ENCODE measurements around the gene PLPPR2. TPM values are rescaled to one million over a fixed set of nuclear protein-coding genes. Genes with fewer than 3 reads are reported as not detected.

PLPPR2 gene
- total RNA-seq, 1 donor from 2014 or later, result 15.9 TPM

DNA sequence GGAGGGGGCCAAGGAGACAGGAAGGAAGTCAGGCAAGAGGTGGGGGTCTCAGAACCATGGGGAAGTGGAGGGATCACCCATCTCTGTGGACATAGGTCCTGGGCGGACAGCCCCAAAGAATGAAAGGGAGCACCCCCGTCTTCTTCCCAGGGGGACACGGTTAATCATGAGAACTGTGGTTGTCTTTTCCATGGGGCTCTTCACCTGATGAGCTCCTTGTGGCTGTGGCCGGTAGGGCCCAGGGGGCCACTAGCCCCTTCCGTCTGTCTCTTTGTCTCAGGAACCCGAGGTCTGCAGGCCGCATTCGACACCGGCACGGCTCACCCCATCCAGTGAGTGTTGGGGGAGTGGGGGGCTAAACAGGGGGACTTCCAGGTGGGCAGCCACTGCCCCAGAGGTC is 8.6 kb downstream of the PLPPR2 start:
- H3K9me3 Mint-ChIP-seq, result no peaks in the 10 kb centered on the region
- no peaks in the 10 kb centered on the region for H3K36me3 Mint-ChIP-seq
- no peak for DNase-seq (ENCODE audit: extremely low spot score, unreplicated experiment)
- H3K4me1 Mint-ChIP-seq (ENCODE audit: unreplicated experiment), result peaks cover 4% of the 10 kb centered on the region
- TF ChIP-seq, protein P1, sequence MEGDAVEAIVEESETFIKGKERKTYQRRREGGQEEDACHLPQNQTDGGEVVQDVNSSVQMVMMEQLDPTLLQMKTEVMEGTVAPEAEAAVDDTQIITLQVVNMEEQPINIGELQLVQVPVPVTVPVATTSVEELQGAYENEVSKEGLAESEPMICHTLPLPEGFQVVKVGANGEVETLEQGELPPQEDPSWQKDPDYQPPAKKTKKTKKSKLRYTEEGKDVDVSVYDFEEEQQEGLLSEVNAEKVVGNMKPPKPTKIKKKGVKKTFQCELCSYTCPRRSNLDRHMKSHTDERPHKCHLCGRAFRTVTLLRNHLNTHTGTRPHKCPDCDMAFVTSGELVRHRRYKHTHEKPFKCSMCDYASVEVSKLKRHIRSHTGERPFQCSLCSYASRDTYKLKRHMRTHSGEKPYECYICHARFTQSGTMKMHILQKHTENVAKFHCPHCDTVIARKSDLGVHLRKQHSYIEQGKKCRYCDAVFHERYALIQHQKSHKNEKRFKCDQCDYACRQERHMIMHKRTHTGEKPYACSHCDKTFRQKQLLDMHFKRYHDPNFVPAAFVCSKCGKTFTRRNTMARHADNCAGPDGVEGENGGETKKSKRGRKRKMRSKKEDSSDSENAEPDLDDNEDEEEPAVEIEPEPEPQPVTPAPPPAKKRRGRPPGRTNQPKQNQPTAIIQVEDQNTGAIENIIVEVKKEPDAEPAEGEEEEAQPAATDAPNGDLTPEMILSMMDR (conservative IDR thresholded peaks at IDR 0.05), result no peak
- peaks cover 21% of the 10 kb centered on the region for H3K27me3 Mint-ChIP-seq
- no peak overlapping the region for H3K27ac Mint-ChIP-seq
- no peak overlapping the region for H3K4me3 Mint-ChIP-seq

DNA sequence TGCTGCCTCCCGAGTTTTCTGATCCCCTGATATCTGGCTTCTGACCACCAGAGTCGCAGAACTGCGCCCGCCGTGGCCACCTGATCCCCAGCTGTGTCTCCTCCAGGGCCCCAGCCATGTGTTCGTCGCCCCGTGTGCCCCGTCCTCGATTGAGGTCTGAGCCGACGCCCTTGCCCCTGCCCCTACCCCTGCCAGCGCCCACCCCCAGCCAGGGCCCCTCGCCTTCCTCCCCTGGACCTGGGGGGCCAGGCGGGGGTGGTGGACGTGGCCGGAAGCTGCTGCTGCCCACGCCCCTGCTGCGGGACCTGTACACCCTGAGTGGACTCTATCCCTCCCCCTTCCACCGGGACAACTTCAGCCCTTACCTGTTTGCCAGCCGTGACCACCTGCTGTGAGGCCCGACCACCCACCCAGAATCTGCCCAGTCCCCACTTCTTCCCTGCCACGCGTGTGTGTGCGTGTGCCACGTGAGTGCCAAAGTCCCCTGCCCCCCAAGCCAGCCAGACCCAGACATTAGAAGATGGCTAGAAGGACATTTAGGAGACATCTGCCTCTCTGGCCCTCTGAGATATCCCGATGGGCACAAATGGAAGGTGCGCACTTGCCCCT is 9.2 kb downstream of the PLPPR2 start:
- no peak for DNase-seq (ENCODE audit: extremely low spot score, unreplicated experiment)
- peaks cover 4% of the 10 kb centered on the region for H3K4me1 Mint-ChIP-seq (ENCODE audit: unreplicated experiment)
- H3K27me3 Mint-ChIP-seq, result peaks cover 16% of the 10 kb centered on the region
- no peaks in the 10 kb centered on the region for H3K36me3 Mint-ChIP-seq
- H3K4me3 Mint-ChIP-seq, result no peak overlapping the region
- no peaks in the 10 kb centered on the region for H3K9me3 Mint-ChIP-seq
- TF ChIP-seq, protein P1 (conservative IDR thresholded peaks at IDR 0.05), result no peak
- no peak overlapping the region for H3K27ac Mint-ChIP-seq

DNA sequence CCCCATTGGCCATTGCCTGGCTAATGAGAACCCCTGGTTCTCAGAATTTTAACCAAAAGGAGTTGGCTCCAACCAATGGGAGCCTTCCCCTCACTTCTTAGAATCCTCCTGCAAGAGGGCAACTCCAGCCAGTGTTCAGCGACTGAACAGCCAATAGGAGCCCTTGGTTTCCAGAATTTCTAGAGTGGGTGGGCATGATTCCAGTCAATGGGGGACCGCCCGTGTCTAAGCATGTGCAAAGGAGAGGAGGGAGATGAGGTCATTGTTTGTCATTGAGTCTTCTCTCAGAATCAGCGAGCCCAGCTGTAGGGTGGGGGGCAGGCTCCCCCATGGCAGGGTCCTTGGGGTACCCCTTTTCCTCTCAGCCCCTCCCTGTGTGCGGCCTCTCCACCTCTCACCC is 9.7 kb downstream of the PLPPR2 start:
- Mint-ChIP-seq H3K4me1 (ENCODE audit: unreplicated experiment) (peaks cover 4% of the 10 kb centered on the region), H3K4me3 (no peak overlapping the region), H3K9me3 (no peaks in the 10 kb centered on the region), H3K27ac (no peak overlapping the region), H3K36me3 (no peaks in the 10 kb centered on the region), H3K27me3 (peaks cover 12% of the 10 kb centered on the region)
- DNase-seq (ENCODE audit: extremely low spot score, unreplicated experiment), result no peak
- TF ChIP-seq, protein P1 (conservative IDR thresholded peaks at IDR 0.05), result no peak

DNA sequence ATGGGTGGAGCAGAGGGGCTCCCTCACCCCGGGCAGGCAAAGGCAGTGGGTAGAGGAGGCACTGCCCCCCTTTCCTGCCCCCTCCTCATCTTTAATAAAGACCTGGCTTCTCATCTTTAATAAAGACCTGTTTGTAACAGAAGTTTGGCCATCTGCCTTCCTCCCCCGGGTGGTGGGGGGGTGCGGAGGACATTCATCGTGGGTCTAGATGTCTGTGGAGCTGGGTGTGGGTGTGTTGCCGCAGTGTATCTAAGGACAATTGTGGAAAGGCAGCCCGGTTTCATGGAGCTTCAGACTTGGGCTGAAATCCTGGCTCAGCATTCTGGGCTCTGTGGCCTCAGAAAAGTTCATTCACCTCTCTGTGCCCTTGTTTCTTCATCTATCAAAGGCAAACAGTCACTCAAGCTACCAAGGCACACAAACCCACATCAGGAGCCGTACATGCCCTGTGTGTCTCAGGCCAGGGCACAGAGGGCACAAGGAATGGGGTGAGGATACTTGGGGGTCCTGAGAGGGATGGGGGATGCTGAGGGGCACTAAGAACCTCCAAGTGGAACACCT is 10.4 kb downstream of the PLPPR2 start:
- TF ChIP-seq, protein P1 (conservative IDR thresholded peaks at IDR 0.05), result no peak
- no peak for DNase-seq (ENCODE audit: extremely low spot score, unreplicated experiment)
- Mint-ChIP-seq H3K27me3 (peaks cover 7% of the 10 kb centered on the region), H3K36me3 (no peaks in the 10 kb centered on the region), H3K4me1 (ENCODE audit: unreplicated experiment) (peaks cover 4% of the 10 kb centered on the region), H3K4me3 (no peak overlapping the region), H3K9me3 (no peaks in the 10 kb centered on the region), H3K27ac (no peak overlapping the region)

DNA sequence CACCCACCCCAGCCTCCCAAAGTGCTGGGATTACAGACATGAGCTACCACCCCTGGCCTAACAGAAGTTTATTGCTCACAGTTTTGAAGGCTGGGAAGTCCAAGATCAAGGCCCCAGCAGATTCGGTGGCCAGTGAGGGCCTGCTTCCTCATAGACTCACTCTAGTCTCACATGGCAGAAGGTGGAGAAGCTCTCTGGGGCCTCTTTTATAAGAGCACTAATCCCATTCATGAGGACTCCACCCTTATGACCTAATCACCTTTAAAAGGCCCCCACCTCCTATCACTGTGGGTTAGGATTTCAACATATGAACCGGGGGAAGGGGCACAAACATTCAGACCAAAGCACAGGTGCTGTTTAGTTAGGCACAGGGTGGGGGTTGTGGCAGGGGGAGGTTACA is 12.3 kb downstream of the PLPPR2 start:
- H3K4me1 Mint-ChIP-seq (ENCODE audit: unreplicated experiment), result peaks cover 3% of the 10 kb centered on the region
- TF ChIP-seq, protein P1 (conservative IDR thresholded peaks at IDR 0.05), result no peak
- no peak overlapping the region for H3K4me3 Mint-ChIP-seq
- no peak overlapping the region for H3K27ac Mint-ChIP-seq
- no peaks in the 10 kb centered on the region for H3K27me3 Mint-ChIP-seq
- H3K9me3 Mint-ChIP-seq, result no peaks in the 10 kb centered on the region
- no peak for DNase-seq (ENCODE audit: extremely low spot score, unreplicated experiment)
- H3K36me3 Mint-ChIP-seq, result no peaks in the 10 kb centered on the region
